GM21619 (cell line): ENCODE results near the gene PPM1M.
A peak's percentile ranks its signal among the peaks of the same experiment; 100 is the strongest.
"Not testable (repeated sequence)": the region's sequence is repeated elsewhere in the genome, so short reads cannot be mapped to it uniquely, and the experiment has no call there.

Source experiments
- ATAC-seq: cut with Tn5 transposase; IDR thresholded peaks from one replicate; pipeline ENCODE4 v1.9.1; 2021; ENCODE audit not compliant: unreplicated experiment

Gene PPM1M

DNA sequence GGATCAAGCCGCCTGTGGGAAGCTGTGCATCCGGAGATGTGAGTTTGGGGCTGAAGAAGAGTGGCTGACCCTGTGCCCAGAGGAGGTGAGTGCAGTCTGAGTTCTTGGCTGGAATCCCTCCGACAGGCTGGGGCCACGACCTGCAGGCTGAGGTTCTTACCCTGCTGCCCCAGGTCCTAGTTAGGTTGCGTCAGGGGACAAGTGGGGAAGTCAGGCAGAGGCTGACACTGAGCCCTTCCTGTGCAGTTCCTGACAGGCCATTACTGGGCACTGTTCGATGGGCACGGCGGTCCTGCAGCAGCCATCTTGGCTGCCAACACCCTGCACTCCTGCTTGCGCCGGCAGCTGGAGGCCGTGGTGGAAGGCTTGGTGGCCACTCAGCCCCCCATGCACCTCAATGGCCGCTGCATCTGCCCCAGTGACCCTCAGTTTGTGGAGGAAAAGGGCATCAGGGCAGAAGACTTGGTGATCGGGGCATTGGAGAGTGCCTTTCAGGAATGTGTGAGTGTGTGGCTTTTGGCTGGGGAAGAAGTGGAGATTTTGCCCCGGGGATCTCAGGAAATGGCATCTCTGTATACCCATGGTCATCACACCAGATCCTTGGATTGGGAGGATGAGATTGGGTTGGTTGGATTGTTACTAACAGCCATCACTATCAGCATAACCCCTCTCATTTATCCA is 1.3 kb downstream of the PPM1M start:
- no peak for ATAC-seq

DNA sequence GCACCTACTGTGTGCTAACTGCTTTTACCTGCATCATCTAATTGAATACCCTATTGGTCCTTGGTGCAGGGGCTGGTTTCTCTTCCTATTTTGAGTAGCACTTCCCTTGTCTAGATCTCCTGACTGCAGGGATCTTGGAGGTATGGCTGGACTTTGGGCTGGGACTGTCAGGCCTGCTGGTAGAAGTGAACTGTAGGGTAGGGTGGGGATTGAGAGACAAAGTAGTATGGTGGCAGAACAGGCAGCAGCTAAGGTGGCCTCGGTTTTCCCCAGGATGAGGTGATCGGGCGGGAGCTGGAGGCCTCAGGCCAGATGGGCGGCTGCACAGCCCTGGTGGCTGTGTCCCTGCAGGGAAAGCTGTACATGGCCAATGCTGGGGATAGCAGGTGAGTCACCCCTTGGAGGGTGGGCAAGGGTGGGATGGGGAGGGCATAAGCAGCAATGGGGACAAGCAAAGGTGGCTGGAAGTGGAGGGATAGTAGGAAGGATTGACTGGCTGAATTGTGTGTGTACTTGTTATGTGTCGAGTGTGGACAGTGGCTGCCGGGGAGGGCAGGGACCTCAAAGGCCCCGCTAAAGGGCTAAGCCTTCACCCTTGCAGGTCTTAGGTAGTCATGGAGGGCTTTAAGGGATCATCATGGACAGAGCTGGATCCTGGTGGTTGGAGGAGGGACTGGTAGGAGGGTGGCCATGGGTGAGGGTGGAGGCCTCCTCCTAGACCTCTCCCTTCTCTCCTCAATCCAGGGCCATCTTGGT is 2.0 kb downstream of the PPM1M start:
- ATAC-seq: no peak

DNA sequence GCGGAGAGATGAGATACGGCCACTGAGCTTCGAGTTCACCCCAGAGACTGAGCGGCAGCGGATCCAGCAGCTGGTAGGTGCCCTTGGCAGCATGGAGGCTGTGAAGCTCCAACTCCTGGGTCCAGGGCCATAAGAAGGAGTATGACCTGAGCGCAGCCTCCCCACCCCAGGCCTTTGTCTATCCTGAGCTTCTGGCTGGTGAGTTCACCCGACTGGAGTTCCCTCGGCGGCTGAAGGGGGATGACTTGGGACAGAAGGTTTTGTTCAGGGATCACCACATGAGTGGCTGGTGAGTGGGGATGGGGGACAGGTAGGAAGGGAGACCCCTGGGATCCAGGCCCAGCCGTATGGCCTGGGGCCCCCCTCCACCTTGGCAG is 2.6 kb downstream of the PPM1M start:
- no peak for ATAC-seq

DNA sequence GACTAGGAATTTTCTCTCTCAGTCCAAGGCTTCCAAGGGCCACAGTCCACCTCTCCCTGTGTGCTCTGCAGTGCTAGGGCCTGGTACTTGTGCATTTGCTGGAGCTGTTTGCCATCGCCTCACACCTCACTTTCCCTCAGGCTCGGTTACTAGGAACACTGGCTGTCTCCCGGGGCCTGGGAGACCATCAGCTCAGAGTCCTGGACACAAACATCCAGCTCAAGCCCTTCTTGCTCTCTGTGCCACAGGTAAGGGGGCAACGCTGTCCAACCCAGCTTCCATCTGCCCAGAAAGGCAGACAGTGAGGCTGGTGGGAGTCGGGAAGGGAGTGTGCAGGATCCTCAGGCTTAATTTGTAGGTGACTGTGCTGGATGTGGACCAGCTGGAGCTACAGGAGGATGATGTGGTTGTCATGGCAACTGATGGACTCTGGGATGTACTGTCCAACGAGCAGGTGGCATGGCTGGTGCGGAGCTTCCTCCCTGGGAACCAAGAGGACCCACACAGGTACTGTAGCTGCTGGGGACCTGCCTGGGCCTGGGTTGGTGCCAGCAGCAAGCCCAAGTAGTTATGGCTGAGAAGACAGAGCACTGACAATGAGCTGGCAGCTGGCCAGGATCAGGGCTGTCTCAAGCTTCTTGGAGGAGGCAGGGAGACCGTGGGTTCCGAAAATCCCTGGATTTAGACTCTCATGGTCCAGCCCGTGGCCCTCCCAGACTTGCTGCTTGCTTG is 3.4 kb downstream of the PPM1M start:
- ATAC-seq: no peak

DNA sequence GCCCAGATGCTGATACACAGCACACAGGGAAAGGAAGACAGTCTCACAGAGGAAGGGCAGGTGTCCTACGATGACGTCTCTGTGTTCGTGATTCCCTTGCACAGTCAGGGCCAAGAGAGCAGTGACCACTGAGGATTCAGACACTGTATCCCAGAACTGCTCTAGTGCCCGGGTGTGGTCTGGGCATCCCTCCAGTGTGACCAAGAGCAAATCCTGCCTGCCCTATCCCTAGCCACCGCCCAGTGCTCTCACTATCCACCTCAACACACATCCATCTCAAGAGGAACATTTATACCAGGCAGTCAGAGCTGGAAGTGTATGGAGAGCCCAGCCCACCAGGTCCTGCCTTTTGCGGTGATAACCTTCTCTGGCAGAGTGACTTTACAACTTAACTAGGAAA is 4.1 kb downstream of the PPM1M start:
- no peak for ATAC-seq

DNA sequence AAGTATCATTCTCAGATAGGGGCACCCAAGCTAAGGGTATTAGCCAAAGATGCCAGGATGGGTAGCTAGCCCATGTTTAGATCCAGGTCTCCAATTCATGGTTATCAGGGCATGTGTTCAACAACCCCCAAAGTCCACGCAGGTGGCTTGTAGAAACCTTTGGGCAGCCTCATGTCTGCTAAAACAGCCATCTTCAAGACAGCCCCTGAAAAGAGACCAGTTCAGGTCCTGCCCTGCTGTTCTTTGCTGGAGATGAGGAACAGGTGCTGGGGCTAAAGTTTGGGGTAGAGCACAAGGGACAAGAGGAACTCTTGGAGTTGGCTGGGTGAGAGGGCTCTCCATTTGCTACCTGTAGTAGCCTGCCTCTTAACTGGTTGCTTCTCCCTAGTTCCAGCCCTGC is 4.6 kb downstream of the PPM1M start:
- no peak for ATAC-seq

DNA sequence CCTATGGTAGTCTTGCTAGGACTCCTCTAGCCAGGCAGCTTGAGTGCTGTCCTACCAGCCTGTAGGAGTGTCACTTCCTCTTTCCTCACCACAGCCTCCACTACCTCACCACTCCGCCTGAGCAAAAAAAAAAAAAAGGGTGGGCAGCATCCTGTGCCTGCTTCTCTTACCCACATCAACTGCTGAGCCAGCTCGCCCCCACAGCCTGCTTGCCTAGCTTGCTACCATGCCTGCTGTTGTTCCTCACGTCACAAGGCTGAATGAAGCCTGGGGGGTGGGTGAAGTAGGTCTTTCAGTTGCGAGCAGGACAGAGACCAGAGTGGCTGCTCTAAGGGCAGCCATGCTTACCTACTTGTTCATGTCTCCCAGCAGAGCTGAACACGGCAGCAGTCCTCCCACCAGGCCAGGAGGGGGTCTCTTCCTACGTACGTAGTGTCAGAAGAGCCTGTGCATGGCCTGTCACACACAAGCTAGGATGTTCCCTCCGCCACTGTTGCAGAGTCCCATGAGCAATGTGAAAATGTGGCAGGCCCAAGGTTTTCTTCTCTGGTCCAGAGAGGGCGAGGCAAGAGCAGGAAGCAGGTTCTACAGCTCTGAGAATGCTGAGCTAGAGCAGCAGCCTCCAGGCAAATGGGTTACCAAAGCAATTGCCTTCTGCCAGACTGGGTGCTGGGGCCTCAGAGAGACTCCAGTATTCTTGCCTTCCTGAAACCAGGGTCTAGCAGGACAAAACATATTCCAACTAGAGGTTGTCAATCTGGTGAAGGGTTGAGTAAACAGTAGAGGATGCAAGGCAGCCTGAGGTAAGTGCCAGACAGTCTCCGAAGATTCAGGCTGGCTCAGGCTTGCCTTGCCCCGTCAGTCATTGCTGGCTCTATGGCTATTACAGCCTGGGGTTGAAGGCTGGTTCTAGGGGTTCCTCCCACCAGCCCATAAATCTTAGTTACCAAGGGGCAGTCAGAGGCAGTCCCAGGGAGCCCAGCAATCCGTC is 8.1 kb downstream of the PPM1M start:
- peak; percentile 96 for ATAC-seq

DNA sequence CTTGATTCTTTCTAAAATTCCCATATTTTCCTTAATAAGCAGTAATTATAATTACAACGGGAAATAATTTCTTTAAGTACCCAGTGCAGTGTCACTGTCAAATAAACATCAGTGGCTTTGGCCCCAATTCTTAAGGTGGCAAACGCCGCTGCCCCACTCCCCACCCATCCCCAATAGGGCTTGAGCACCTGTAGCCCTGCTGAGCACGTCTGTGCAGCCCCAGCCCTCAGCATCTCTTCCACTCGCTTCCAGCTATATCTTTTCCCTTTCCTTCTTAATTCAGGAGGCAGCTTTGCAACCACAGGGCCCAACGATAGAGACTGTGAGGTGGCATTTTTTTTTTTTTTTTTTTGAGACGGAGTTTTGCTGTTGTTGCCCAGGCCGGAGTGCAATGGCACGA is 9.0 kb downstream of the PPM1M start:
- no peak for ATAC-seq

DNA sequence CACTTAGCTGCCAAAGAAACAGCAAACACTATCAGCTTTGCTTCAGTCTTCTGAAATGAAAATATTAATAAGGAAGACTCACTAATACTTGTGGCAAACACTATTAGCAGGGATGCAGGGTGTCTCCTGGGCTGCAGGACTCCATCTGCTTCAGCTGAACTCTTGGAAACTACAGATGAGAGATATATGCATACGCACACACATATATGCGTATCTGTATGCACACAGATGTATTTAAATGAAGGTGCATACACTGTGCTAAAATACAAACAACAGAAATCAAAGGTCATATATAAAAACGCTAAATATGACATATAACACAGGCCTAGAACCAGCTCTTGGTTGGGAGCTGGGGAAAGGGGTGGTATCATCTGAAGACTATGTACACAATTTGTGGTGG is 10.6 kb downstream of the PPM1M start:
- ATAC-seq: no peak

DNA sequence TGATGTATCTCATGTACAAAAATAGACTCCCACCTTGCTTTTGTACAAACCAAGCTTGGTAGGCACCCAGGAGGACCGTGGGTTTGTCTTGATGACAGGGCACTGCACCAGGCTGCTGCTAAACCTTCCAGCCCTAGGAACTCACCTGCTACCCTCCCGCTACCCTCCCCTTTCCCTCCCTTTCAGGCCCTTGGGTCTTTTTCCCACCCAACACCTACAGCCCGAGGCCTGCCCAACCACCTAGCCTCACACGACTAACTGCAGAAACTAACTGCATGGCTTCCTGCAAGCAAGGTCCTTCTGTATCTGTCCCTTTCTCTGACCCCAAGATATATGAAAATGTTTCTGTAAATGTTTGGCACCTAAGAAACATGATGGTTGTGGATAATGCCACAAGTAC is 11.1 kb downstream of the PPM1M start:
- ATAC-seq: no peak

DNA sequence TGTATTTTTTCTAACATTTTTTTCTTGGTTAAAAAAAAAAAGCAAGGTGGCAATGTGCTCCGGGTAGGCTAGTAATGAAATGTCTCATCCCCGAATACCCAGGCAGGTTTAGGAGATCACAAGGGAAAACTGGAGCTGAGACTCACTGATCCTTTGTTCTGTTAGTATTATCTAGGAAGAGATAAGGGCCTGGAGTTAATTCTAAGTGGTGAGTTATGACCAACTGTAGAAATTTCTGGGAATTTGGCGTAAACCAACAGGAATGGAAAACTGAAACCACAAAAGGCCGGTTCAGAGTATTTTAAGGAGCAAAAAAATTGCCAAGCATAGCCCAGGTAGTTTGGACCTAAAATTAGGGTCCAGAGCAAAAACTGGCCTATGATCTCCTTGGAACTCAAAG is 12.4 kb downstream of the PPM1M start:
- ATAC-seq: no peak

DNA sequence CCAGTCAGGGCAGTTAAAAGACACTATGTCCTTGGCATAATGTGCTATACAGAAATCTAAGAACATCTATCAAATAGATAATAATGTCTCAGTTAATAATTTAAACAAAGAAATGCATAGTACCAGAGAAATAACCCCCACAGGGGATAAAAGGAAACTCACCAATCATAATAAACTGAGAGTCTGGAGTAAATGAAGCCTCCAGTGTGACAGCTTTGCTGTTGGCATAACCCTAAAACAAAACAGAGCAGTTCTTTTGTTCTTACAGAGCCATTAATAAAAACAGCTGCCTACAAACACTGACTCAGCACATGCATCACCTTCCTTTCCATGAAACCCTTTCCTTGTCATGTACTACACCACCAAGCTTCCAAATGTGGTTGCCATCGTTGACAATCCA is 13.5 kb downstream of the PPM1M start:
- no peak for ATAC-seq

DNA sequence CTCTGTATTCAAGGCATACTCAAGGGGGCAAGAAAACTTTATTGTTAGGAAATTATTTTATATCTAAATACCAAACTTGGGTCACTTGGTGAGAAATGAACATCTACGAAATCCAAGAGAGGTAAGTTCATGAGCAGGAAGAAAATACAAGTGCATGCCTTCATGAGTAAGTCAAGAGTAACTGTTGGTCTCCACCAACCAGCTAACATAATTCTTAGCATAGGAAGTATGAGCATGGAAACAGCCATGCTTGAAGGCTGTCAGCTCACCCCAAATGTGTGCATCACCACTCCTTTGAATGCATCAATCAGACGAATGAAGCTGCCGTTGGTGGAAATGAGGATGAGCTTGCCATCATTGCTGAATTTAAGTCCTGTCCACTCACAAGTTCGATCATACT is 13.9 kb downstream of the PPM1M start:
- no peak for ATAC-seq

DNA sequence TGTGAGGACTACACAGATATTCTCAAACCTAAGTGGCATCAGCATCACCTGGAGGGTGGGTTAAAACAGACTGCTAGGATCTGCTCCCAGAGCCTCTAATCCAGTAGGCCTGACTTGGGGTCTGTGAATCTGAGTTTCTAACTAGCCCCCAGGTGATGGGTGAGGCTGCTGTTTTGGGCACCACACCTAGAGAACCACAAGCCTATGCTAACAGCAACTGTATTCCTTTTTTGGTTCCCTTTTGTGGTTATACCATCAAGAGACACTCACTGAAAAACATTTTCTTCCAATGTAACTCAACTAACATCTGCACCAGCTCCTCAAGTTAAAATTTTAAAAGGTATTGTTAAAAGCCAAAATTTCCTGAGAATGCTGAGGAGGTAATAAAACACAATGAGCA is 16.9 kb downstream of the PPM1M start:
- ATAC-seq: no peak

DNA sequence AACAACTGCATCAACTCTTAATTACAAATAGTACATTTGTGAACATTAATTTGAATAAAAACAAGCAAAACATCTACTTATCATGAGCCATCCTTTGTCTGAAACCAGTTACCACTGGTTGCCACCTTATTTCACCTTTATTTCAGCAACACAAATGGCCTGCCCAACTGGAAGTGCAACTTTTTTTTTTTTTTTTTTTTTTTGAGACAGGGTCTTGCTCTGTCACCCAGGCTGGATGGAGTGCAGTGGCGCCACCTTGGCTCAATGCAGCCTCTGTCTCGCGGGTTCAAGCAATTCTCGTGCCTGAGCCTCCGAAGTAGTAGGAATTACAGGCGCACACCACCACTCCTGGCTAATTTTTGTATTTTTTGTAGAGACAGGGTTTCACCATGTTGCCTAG is 19.8 kb downstream of the PPM1M start:
- ATAC-seq: no peak

DNA sequence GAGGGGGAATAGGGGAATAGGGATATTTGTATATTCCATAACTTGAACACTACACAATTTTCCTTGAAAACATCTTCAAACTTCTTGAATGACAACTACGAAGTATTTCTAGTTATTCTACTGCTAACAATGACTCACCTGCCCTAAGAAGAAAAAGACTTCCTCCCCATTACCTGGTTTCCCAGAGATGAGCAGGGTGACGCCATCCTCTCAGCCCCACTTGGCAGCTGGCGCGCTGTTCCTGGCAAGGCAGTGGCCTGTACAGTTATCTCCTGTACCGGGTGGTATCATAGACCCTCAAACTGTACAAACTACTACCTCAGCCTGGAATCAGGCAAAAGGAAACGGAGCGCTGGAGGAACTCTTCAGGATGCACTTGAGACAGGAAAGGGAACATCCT is 22.5 kb downstream of the PPM1M start:
- ATAC-seq: no peak

DNA sequence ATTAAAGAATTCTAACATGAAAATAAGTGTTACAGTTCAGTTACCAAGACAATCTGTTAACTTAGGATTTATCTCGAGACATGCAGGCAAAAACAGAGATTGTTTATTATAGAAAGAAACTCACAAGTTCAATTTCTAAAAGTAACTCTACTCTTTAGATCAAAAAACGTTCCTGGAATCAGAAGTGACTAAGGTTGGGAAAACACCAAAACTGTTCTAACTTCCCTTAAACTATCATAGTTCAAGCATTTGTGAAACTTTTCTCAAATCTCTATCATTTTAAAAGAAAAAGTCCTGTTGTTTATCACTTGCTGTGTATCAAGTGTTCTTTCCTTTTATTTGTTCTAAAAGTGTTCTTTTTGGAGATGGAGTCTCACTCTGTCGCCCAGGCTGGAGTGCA is 24.2 kb downstream of the PPM1M start:
- ATAC-seq: no peak

DNA sequence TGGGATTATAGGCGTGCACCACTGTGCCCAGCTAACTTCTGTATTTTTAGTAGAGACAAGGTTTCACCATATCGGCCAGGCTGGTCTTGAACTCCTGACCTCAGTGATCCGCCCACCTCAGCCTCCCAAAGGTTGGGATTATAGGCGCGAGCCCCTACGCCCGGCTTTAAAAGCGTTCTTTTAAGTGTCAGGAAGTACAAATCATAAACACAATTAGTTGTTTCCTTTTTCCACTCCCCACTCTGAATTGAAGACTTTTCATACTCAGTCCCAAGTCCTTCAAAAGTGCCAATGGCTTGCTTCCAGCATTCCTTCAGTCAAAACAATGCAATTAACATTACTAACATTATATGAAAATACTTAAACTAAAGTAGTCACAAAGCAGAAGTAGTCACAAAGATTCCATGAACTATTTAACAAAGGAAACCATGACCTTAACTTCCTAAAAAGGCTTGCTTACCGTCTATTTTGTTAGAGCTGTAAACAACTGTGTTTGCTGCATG is 24.7 kb downstream of the PPM1M start:
- no peak for ATAC-seq

DNA sequence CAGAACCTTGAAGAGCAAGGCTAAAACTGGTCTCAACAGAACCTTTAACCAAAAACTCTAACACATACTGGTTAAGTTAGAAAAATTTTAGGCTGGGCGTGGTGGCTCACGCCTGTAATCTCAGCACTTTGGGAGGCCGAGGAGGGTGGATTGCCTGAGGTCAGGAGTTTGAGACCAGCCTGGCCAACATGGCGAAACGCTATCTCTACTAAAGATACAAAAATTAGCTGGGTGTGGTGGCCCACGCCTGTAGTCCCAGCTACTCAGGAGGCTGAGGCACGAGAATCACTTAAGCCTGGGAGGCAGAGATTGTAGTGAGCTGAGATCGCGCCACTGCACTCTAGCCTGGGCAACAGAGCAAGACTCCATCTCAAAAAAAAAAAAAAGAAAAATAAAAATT is 26.6 kb downstream of the PPM1M start:
- ATAC-seq: not testable (repeated sequence)

DNA sequence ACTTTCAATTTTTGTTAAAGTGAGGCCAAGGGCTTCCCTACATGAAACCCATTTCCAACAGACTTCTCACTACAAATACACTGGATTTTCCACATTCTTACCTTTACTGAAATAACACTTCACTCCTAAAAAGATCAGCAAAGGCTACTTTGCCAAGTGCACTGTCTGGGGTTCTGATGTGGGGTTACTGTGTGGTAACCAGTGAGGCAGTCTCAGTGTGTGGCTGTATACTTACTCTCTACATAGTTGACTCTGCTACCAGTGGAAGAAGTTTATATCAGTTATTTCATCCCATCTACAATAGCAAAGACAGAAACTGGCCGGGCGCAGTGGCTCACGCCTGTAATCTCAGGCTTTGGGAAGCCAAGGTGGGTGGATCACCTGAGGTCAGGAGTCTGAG is 27.3 kb downstream of the PPM1M start:
- no peak for ATAC-seq

DNA sequence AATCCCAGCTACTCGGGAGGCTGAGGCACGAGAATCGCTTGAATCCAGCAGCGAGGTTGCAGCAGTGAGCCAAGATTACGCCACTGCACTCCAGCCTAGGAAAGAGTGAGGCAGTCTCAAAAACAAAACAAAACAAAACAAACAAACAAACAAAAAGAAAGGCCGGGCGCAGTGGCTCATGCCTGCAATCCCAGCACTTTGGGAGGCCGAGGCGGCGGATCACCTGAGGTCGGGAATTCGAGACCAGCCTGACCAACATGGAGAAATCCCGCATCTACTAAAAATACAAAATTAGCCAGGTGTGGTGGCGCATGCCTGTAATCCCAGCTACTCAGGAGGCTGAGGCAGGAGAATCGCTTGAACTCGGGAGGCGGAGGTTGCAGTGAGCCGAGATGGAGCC is 29.2 kb downstream of the PPM1M start:
- ATAC-seq: not testable (repeated sequence)
